Left renal pelvis (tissue), 4 donors: Measurements from ENCODE around the gene ADPRS. TPM values are rescaled to one million over a fixed set of nuclear protein-coding genes. Genes with fewer than 3 reads are reported as not detected.

Experiments used
- DNase-seq, 4 donors: peaks; one replicate each; pipeline ENCODE4 v3.0.0-alpha.2; 2013; ENCODE audit warnings: low read depth in 4 of 4, low spot score in 3 of 4
- polyA plus RNA-seq, 4 donors: library from polyadenylated mRNA; unstranded; fragments of 120-200 nt; gene quantifications; one replicate each; pipeline ENCODE4 v1.2.1, GENCODE V29; 2013; ENCODE audit not compliant: insufficient read length in 4 of 4

Gene ADPRS
- polyA plus RNA-seq, 4 donors: 27.9 to 36.4 (median 30.2) TPM

DNA sequence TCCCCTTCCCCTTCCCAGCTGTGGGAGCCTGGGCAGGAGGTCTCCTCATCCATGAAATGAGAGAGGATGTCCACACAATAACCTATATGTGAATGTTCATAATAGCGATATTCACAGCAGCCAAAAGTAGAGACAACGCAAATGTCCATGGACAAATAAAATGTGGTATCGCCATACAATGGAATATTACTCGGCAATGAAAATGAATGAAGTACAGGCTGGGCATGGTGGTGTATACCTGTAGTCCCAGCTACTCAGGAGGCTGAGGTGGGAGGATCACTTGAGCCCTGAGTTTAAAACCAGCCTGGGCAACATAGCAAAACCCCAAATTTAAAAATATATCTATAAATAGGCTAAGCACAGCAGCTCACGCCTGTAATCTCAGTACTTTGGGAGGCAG, 12.9 kb downstream of the ADPRS start:
- no peak for DNase-seq

DNA sequence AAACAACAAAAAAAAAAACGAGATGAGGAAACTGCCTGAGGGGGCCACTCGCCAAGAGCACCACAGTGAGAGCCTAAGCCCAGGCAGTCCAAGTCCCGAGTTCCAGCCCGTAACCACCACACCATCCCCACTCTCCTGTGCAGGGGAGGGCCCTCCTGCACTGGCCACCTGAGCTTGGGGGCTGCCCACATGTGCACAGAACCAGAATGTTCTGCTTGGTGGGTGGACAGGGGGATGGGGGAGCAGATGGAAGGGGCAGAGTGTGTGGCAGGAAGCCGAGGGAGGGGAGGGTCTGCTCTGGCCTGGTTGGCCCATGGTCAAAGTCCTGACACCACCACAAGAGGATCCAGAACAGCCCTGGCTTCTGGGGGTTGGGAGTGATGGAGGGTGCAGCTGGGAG, 17.6 kb downstream of the ADPRS start:
- DNase-seq: no peak

DNA sequence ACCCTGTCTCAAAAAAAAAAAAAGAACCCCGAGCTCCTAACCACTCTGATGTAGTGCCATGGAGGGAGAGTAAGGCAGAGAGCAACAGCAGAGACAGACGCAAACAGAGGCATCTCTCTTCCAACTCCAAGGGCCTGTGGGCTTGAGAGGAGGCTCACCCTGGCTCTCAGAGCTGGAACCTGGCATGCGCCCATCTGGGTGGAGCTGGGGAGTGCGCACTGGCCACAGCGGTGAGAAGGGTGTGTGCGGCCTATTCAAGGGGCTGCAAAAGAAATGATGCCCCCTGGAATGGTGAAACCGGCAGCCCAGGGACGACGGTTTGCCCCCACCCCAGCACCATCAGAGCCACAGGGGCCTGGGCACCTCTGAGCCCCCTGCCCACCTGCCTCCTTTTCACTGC, 18.7 kb downstream of the ADPRS start:
- no peak for DNase-seq

DNA sequence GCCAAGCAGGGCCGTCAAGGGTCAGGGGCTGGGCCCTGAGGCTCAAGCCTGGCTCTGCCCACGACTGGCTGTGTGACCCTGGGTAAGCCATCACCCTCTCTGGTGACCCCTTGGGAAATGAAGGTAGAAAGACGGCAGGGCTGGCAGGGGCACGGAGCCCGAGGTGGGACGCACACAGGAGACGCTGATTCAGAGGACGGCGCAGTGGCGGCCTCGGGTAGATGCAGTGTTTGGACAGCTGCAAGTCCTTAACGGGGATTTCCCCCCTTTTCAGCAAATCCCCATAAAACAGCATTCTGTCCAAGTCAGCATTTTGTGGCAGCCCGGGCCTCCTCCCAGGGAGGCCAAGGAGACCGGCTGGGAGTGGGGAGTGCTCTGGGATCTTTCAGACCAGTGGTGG, 19.6 kb downstream of the ADPRS start:
- no peak for DNase-seq

DNA sequence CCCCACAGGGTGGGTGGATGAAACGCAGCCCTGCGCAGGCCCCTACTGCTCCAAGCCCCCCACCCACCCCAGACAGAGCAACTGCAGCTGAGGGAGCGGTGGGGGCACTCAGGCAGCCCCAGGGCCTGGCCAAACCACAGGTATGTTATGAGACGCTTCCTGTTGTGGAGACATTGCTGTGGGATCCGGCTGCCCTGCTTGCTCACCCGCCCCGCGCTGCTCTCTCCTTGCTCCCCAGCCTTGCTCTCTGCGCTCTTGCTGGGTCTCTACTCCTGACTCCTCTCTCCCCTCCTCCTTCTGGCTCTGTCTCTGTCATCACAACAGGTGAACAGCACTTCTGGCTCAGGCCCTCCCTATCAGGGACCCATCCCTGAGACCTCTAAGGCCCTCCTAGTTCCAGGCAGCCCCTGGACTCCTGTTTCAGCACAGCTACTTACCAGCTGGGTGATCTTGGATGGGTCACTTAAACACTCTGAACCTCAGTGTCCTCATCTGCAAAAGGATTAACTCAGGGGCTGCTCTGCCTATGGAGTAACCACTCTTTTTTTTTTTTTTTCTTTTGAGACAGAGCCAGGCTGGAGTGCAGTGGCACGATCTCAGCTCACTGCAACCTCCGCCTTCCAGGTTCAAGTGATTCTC, 20.5 kb downstream of the ADPRS start:
- no peak for DNase-seq

GRCh38 chr1:36111151-36111550, 22.5 kb downstream of the ADPRS start:
- DNase-seq: no peak

DNA sequence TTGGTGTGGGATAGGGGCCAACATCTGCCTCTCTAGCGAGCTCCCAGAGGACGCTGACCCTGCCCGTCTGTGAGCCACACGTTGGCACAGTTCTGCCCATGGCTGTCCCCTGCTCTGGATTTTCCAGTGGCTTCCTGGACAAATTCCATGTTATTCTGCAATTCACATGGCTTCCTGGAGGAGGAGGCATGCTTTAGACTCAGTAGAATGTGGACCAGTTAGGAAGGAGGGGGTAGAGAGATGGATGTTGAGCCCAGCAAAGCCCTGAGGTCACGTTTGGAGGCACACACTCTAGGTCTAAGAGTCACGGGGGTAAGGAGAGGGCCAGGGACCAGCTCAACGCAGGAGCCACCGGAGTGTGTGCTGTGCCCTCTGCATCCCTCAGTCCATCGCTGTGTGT, 24.1 kb downstream of the ADPRS start:
- no peak for DNase-seq

GRCh38 chr1:36114371-36114770, 25.7 kb downstream of the ADPRS start:
- DNase-seq: no peak

GRCh38 chr1:36115200-36115669, 26.5 kb downstream of the ADPRS start:
- no peak for DNase-seq

GRCh38 chr1:36115931-36116330, 27.2 kb downstream of the ADPRS start:
- DNase-seq: no peak

DNA sequence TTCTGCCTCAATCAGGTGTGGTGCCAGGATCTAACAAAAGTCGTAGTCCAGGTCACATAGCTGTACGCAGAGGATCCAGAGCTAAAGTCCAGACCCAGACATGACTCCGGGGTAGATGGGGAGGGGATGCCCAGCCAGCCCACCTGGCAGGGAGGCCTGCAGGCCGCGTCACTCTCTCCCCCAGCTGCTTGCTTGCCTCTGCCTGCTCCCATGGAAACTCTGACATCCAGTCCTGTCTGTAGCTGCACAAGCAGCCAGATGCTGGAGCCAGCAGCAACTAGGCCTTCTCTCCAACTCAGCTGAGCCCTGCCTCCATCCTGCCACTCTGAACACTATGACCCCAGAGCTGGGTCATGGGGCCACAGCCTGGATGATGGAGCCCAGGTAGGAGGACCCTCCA, 28.2 kb downstream of the ADPRS start:
- no peak for DNase-seq

DNA sequence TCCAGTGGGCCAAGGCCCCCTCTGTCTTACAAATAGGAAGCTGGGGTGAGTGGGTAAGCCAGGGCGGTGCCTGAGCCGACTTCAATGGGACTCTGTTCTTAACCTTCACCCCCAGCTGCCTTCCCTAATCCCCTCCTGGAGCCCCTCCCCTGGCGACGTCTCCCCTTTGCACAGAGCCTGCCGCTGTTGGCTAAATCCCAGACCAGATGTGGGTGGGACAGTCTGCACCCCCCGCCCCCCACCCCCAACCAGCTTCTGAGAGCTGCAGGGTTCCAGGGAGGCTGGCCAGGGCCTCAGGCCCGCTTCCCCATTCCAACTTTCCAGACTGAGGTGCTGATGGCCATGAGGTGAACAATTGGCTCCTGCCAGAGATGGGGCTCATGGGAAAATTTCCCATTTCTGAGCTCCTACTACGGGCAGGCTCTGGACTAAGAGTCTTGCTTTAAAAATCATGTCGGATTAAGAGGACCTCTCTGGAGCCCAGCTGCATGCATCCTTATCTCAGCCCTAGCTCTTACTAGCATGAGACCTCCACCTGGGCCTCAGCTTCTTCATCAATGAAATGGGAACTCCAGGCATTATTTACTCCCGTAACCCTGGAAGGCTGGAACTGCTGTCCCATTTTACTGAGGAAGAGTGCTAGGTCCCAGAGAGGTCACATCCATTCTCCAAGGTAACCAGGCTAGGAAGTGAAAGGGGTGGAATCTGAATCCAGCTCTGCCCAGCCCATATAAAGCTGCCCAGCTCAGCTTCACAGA, 29.9 kb downstream of the ADPRS start:
- no peak for DNase-seq

- no peak for DNase-seq
Observed at GRCh38 chr1:36119456-36119855, 30.8 kb downstream of the ADPRS start.

DNA sequence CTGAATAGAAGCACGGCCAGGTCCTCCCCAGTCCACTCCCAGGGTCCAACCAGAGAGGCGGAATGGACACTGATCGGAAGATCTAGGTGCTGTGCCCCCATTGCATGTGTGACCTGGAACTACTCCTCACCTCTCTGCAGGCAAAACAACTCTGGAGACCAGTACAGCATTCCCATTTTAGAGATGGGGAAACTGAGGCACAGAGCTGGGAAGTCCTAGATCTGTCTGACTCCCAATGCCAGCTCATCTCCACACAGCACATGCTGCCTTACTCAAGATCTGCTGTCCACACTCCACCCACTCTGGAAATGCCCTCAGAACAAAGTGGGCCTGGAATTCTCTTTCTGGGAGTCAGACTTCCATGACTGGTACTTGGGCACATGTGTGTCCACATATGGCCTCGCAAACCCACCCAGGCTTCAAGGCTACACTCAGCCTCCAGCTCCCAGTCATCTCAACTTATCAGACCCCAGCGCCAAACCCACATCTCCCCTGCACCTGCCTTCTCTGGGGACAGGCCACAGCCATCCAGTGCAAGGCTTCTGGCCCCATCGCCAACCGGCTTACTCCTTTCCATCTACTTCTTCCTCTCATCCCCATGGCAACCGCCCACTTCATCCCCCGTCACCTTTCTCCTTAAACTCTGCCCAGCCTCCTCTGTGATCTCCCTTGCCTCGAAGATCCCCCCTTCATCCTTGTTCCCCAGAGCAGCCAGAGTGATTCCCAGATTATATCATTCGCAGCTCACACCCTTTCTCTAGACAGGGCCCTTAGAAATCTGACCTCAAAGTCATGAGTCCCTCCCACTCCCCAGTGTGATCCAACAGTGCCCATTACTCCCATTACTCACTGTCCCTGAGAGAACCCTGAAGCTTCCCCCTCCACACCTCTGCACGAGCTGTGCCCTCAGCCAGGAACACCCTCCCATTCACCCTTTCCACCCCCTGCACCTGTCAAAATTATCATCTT, 33.7 kb downstream of the ADPRS start:
- DNase-seq: no peak

DNA sequence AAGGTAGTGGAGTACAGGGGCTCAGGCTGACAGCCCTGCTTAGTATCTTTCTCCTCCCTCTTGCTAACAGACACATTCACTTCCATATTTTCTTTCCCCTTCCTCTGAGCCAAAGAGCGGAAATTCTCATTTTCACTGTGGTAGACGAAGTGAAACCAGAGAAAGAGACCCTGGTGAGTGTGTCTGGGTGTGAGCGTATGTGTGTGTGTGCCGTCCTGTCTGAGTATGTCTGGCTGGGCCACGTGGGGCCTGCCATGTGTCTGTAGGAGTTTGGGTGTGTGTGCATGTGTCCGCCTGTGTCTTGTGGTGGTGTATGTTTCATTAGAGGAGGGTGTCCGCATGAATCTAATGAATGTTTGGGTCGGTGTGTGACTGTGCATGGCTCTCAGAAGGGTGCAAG, 34.7 kb downstream of the ADPRS start:
- DNase-seq: no peak

DNA sequence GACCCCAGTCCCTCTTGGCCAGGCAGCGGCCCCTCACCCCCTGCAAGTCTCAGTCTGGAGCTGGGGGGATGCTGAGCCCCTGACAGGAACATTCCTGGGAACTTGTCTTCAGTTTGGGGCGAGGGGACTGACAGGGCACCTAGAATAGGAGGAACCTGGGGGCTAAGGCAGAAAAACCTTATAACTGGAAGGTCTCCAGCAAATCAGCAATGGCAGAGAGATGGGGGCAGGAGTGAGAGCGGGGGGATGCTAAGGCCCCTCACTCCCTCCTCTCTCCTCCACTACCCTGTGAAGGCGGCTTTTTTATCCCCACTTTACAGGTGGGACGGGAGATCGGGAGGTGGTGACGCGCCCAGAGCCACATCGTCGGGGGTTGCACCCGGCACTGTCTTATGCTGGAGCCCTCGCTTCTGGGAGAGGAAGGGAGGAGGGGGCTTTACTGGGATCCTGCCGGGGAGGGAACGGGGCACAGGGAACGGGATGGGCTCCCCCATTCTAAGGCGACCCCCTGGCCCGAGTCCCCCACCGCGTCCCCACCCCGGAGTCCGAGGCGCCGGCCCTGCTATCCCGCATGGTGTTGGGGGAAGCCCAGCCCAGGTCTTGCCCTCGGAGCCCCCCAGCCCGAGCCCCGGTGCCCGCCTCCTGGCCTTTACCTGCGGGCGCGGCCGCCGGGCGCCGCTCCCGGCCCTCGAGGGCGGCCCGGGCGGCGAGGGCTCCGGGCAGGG, 35.9 kb downstream of the ADPRS start:
- no peak for DNase-seq

- DNase-seq: no peak
Observed at GRCh38 chr1:36125129-36125991, 36.7 kb downstream of the ADPRS start, which contains the start of gene COL8A2. COL8A2 (minus strand) TSS chr1:36125222; CDS start chr1:36100242, 24,980 bp downstream.

GRCh38 chr1:36126005-36126716, 37.5 kb downstream of the ADPRS start:
- DNase-seq: no peak
